ENCODE results near the gene WDR6.

DNA sequence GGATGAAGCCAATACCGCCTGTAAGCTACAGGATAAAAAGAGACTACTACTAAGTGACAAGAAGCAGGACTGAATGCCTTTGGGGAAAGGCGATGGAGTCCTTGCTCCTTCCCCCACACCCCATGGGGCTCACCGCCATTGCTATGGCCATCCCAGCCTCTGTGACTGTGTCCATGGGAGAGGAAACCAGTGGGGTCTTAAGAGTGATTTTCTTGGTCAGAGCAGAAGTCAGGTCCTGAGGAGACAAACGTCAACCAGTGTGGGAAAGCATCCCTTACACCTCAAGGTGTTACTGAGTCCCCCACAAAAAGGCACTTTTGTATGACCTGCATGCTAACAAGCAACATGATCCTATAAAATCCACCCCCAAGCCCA, 21.1 kb downstream of the WDR6 start:
- TF ChIP-seq, protein P1, sequence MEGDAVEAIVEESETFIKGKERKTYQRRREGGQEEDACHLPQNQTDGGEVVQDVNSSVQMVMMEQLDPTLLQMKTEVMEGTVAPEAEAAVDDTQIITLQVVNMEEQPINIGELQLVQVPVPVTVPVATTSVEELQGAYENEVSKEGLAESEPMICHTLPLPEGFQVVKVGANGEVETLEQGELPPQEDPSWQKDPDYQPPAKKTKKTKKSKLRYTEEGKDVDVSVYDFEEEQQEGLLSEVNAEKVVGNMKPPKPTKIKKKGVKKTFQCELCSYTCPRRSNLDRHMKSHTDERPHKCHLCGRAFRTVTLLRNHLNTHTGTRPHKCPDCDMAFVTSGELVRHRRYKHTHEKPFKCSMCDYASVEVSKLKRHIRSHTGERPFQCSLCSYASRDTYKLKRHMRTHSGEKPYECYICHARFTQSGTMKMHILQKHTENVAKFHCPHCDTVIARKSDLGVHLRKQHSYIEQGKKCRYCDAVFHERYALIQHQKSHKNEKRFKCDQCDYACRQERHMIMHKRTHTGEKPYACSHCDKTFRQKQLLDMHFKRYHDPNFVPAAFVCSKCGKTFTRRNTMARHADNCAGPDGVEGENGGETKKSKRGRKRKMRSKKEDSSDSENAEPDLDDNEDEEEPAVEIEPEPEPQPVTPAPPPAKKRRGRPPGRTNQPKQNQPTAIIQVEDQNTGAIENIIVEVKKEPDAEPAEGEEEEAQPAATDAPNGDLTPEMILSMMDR (IDR thresholded peaks at IDR 0.05) = no peak
- no peak for TF ChIP-seq EZH2 (IDR thresholded peaks at IDR 0.05)

Measured in neural progenitor cell (in vitro differentiated cells).